Measurements from ENCODE around the gene RFTN1.

Gene RFTN1

DNA sequence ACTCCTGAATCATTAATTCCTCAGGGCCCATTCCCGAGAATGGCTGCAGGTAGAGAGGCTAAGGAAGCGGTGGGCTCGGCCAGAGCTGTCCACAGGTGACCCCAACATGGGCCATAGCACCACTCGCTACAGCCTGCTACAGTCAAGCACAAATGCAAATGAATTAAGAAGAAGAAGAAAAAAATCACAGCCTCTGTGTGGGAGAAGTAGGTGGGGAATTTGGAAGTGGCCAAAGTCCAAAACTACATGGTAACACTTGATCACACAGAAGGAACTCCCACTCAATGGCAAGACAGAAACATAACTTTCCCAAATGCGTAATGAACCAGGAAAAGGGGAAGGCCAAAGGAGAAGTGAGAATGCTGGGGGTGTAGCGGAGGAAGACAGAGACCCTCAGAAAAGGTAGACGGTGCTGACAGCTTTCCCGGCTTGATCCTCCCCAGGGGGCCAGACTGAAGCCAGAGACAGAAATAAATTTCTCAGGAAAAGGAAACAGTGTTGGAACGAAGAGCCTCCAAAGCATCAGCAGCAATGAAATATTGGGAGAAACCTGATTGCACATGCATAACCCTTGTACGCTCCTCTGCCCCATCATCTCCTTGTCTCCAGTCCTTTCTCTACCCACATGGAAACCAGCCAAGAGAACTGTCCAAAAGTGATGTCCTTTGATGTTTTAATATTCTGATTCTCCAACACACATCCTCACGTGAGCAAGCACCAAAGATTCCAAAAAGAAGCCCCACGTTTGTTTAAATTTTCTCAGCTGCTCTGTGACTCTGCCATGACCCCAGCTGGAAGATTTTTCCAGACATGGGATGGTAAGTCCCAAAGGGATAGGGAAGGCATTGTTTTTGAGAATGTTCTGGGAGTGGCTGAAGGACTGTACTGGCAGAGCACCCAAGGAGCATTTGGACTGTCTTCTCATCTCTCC is 140.9 kb downstream of the RFTN1 start:
- DNase-seq = no peak

DNA sequence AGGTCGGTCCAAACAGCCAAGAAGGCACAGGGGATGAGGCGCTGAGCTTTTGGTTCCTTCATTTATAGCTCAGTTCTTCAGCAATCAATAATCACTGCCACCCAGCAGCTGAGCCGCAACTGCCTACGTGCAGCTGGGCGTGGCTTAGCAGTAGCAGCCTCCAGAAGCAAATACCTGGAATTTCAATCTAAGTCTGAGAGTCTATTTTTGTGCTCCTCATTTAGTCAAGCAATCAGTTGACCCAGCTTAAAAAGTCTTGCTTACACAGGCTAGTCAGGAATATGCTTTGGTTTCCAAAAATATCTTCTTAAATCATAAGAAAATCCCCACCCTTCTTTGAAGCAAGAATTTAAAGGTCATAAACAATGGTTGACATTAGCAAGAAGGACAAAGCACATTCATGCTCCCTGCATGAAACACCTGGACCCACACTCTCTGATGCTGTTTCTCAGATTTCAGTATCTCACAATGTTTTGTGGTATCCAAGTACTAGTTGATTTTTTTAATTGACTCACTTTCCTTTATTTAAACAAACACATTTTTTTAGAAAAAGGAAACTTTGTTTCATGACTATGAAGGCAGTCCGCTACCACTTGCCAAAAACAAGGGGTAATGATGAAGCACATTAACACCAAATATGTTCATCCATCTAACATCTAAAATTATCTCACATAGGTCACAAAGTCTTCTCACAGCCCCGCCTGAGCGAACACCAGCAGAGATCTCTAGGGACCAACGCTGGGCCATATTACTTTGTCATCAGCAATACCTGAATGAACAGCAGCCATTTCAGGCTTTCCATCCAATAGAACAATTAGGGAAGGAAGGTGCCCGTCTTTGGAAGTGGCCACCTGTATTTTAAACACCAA is 142.4 kb downstream of the RFTN1 start:
- DNase-seq = no peak

DNA sequence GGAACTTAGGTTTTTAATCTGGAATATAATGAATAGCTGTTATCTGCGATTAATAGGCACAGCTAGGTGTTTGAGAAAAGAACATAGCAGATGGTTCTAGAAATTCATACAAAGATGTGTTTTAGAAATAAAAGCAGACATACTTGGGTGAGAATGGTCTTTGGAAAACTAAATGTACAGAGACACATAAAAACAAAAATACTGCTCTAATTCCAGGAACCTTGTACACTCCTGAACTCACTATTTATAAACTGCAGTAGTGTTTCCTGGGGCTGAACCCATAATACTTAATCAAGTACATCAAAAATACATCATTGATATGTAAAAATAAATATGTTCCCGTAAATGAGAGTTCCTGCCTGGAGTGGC is 143.0 kb downstream of the RFTN1 start:
- no peak for DNase-seq

DNA sequence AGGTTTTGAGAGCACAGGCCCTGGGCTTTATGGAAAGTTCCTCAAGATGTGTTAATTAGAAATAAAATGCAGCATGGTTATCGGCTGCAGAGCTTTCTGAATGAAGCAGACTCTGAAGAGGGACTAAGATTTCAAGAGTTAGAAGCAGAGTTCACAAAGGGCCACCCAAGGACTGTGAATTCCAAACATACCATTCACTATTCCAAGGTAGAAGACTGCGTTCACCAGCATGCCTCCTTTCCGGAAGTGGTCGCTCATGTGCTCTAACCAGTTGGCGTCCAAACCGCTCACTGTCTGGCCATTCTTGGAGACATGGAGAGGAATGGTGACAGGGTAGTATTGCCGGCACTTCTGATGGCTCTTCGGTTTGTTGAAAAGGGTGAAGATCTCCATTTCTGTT is 143.6 kb downstream of the RFTN1 start:
- no peak for DNase-seq

DNA sequence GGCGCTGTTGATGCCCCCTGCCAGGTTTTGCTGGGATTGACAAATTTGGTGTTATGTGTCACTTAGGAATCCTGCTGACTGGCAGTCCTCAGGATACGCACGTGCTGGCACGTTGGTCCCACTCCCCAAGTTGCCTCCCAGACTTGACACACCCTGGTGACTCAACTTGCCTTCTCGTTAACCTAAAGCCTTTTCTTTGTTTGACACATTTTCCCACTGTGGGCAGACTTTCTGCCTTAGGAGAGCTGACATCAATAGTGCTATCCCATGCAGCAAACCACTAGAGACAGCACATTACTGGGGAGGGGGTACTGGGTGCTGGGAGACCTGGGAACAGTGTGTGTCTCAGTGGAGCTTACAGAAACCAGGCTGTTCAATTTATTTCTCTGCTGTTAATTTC is 144.2 kb downstream of the RFTN1 start:
- DNase-seq = no peak

DNA sequence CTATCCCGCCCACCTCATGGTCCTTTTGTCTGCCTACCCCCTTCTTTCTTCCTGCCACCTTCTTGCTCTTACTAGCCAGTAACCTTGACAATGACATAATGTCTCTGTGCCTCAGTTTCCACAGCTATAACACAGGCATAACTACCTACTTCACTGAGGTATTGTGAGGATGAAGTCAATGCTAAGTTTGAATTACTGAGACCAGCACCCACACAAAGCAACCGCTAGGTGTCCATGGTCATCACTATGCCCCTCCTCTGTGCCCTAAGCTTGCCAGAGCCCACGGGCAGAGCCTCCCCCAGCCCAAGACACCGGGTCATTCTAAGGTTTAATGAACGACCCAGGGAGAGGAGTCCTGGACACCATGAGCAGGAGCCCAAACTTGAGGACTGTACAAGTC is 146.9 kb downstream of the RFTN1 start:
- no peak for DNase-seq

DNA sequence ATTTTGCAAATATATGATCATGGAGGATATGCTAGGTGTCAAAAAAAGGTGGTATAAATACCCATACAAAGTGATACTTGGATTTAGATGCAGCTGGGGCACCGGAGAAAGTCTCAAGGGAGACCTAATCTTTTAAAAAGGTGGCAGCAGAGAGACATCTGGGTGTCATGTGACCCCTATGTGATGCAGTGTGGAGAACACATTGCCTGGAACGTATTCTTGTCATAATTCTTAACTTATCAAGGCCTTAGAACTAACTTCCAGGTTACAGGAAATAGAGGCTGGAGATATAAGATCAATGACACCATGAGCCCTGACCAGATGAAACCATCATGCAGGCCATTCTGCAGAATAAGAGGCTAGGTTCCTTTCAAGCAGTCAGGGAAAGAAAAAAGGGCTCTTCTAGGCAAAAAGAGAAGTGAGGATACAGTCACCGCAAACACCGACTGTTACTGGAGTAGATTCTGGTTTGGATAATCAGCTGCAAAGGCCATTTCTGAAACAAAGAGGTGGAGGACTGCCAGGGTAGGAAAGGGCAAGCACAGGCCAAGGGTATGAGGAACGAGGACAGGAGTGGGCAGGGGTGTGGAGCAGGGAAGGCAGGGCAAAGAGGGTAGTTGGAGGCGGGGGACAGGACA is 147.9 kb downstream of the RFTN1 start:
- DNase-seq = no peak

DNA sequence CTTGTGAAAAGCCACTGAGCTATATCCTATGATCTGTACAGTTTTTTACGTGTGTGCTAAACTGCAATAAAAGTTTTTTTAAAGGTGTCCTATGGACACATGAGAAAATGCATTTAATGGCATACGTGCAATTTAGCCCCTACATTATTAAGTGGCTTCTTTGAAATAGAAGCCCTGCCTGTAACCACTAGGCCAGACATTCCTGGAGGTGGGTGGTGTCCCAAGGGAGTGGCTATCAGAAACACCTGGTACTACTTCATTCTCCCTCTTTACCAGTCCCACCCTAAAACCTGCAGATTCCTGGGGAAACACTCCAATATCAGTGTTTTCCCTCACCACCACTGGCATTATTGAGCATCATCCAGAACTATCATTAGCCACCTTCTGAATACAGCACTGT is 148.5 kb downstream of the RFTN1 start:
- DNase-seq = no peak

DNA sequence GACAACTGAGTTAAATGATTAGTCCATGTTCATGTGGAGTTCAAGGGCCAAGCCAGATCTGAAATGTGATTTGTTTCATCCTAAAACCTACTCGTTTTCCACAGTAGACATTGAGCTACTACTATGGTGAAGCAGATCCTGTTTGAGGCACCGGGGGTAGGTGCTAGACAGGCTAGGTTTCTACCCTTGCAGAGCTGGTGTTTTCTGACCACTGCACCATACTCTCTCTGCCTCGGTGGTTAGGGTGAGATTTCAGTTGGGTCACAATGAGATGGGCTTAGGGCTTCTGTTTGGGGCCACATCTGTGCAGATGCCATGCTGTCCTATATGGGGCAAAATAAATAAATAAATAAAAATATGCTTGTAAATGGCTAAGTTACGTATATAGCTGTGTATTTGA is 149.2 kb downstream of the RFTN1 start:
- DNase-seq = no peak

DNA sequence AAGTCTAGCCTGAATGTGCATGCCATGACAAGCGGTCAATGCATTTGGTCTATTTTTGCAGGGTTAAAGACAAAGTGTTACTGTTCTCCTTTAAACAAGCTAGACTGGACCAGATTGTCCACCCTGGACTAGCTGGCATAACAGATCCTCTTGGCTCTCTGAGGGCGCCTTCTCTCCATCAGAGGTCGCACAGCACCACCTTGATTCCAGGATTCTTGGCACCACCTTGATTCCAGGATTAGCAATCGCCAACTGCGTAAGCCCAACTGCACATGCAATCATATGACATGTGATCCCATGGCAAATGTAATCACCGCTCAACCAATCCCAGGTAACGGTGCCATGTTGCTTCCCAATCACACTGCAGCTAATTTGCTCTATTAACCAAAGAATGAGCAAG is 149.9 kb downstream of the RFTN1 start:
- DNase-seq = no peak

DNA sequence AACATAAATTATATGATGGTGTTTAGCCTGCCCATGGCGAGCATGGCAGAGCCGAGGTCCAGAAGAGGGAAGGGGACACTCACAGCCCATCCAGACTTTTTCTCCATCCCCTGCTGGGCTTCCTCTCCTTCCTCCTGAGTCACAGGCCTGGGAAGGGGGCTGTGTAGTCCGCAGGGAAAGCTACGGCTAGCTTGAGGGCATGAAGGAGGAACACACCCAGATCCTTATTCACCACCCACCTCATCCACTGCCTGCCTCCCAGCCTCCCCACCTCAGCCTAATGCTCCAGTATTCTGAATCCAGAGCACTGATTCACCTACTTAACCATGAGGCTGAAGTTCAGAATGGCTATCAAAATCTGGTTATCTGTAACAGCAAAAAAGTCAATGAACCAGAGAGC is 150.7 kb downstream of the RFTN1 start:
- no peak for DNase-seq

DNA sequence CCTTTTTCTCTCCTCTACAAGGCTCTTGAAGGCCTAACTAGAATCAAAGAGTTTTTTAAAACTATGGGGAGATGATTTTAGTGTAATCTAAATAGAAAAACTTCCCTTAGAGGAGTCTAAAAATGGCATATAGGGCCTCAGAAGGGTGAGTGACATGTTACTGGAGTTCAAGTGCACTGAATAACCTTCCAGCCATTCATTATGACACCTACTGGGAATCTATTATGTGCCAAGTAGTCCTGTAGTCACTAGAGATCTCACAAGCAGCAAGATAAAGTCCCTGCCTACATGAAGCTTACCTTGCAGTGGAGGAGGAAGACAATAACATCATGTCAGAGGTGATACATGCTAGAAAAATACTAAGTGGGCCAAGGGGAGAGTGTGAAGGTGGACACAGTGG is 152.4 kb downstream of the RFTN1 start:
- DNase-seq = no peak

DNA sequence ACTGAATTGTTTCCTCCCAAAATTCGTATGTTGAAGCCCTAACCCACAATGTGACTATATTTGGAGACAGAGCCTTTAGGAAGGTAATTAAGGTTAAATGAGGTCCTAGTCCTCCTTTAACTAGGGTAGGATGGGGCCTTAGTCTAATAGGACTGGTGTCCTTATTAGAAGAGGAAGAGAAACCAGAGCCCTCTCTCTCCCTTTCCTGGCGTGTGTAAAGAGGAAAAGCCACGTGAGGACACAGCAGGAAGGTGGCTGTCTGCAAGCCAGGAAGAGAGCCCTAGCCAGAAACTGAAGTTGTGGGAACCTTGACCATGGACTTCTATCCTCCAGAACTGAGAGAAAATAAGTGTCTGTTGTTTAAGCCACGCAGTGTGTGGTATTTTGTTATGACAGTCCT is 154.2 kb downstream of the RFTN1 start:
- no peak for DNase-seq

DNA sequence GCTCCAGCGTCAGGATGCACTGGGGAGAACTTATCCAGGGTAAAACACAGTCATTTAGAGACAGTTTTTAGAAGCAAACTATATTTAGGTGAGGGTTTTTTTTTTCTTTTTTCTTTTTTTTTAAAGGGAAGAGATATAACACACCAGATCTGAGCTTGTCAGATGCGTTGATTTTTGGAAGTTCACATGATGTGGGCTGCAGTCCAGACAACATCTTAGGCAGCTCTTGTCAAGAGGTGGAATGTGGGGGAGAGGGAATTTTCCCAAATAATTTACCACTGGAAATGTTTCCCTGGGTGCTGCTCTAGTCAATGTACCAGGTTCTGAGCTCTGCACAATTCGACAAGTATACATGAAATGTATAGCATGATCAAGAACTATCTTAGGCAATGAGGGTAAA is 155.2 kb downstream of the RFTN1 start:
- no peak for DNase-seq

DNA sequence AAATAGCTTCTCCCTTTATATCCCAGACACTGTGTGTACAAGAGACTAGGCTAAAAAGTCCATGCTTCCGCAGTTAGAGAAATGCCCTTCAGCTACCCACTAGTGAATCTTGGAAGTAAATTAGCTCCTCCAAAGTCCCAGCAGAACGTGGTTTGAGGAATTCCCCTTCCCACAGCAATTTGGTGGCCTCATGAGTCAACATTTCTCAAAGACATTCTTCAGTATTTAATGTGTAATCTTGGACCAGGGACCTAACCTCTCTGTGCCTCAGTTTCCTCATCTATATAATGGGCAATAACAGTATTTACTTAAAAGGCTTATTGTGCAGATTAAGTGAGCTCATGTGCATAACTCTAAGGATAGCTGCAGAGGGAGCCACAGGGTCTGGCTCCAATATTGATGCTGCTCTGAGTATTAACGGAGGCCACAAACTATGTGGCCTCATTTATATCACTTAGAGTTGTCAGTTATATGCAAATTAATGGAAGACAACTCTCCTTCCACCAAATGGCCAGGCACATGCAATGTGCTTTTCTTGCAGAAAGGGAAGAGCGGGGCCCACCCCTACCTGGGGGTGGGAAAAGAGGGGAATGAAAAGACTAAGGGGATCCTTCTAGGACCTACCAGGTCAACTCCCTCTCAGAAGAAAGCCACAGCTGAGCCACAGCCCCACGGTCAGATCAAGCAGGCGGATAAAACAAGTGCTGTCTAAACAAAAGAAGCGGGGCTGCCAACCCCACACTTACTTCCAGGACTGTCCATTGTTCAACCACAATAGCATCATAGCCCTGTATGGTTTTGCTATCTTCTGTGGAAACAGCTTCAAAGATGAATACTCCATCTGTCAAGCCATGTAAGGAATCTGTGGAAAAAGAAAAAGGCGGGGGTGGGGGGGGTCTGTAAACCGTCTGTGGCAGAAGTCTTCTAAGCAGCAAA is 156.0 kb downstream of the RFTN1 start:
- DNase-seq = no peak

DNA sequence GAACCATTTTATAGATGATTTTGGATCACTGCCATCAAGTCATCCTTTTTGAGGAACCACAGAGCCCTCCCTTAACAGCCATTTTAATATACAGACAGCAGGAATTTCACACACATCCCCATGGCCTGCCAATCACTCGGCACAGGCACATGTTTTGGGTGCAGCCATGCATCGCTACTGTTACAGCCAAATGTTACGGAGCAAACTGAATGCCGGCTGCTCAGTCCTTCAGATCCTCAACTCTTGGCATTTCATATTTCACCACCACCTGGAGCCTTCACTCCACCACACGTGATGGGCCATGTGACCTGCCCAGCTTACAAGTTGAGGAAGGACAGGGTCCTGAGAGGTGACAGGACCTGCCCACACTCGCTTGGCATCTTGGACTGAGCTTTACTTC is 157.7 kb downstream of the RFTN1 start:
- peak; percentile 13 for DNase-seq

DNA sequence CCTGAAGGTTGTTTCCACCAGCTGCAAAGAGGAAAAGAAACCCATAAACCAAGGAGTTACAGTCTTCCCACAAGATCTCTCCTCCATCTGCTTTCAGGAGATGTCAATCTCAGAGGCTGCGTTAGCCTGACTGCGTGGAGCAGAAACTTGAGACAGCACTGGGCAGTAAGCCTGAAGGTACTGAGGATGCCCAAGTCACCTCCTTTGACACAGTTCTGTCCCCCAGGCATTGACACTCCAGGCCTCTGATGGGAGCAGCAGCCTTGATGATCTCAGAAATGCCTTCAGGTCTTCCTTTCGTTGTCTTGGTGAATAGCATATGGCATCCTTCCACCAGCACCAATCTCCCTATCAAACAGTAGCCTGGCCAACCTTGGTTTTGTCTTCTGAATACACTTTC is 159.2 kb downstream of the RFTN1 start:
- no peak for DNase-seq

DNA sequence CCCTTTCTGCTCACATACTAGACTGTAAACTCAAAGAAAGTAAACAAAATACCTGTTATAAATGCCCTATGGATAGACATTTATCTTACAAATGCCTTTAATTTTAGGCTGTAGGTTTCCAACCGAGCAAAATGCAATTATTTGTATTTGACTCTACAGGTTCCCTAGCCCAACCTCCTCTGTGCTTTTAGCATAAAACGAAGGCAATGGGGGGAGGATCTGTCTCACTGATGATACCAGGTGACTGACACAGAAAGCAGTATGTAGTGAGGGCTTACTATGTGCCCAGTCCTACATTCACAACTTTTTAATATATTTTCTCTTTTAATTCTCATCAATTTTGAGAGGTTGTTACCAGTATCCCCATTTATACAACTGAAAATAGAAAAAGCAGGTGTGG is 161.1 kb downstream of the RFTN1 start:
- DNase-seq = no peak

DNA sequence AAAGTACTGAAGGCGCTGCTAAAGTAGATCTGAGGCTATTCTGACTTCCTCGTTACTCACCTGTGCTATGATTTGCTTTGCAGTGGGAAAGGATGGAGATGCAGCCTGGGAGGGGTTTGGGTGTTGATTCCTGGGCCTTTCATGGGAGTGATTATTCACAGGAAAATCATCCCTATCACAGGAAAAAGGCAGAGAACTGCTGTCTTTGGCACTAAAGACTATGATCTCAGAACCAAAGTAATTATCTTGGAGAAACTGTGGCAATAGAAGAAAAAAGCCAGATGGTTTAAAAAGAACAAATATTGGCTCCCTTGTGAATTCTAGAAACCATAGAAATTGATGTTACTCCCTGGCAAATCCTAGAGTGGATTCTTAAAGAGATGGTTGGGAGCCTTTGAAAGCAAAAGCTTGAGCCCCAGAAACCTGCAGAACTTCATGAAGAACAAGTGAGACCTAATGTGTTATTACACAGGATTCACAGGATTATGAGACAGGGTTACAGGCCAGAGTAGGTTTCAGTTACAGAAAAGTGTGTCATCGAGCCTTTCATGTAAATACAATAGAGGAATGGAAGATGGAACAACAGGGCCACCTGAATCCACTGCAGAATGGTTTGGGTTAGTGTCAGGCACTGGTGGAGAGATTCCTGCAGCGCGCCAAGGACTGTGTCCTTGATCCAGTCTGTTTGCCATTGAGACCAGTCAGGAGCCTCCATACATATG is 162.7 kb downstream of the RFTN1 start:
- DNase-seq = no peak

DNA sequence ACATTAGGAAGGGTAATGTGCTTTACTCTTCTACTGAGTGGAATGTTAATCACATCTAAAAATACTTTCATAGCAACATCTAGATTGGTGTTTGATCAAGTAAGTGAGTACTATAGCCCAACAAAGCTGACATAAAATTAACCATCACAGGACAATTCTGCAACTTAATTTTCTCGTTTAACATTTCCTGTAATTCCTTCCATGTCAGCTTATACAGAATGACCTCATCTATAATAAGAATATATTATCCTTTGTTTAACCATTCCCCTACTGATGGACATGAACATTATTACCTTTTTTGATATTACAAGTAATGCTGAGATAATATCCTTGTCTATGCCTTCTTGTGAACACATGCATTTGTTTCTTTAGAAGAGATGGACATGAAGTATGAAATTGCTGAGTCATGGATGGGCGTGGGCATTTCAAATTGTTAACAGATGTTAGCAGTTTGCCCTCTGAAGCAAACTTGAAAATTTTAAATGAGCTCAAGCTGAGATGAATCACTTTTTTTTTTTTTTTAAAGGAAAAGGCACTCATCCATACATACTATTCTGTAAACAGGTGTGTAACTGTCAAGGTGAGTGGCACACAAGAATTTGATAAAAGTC is 163.4 kb downstream of the RFTN1 start:
- no peak for DNase-seq

DNA sequence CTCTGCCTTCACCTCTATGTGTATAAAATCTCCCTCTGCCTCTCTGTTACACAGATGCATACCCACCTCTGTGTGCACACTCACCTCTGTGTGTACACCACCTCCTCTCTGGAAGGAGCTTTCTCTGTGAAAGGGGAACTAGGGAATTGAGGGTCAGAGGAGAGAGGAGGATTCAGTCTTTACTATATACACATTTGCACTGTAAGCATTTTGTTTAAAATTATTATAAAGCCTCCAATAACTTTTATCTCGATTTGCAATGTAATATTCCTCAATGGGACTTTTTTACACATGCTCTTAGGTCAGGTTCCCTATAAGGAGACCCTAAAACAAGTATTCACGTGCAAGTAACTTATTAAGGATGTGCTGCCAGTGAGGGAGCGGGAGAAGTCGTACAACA is 166.0 kb downstream of the RFTN1 start:
- DNase-seq = no peak
